ENCODE data around the gene AGAP3. TPM values are rescaled to one million over a fixed set of nuclear protein-coding genes. Genes with fewer than 3 reads are reported as not detected.

The AGAP3 gene
- total RNA-seq, 2 experiments from 2014 or later, result 30.0 to 36.2 TPM

- ATAC-seq (no peak), DNase-seq (no peak)
- H3K4me3 Mint-ChIP-seq, result no peak overlapping the region
- H3K36me3 Mint-ChIP-seq, result no peaks in the 10 kb centered on the region
- CTCF ChIA-PET, result interaction anchor here (1.3 to 2.6 kb wide), 4 partner anchors 8 to 52 kb away, joined by 3 to 8 read pairs (median 5); partner anchors contain the start of gene ABCF2
- H3K9me3 Mint-ChIP-seq (ENCODE audit: low read depth), result no peaks in the 10 kb centered on the region
- peaks cover 7% of the 10 kb centered on the region for H3K4me1 Mint-ChIP-seq
- no peak overlapping the region for H3K27ac Mint-ChIP-seq
- H3K27me3 Mint-ChIP-seq, result peaks cover 33% of the 10 kb centered on the region
These were observed 89.6 kb downstream of the AGAP3 start for GRCh38 chr7:151175793-151176311.

DNA sequence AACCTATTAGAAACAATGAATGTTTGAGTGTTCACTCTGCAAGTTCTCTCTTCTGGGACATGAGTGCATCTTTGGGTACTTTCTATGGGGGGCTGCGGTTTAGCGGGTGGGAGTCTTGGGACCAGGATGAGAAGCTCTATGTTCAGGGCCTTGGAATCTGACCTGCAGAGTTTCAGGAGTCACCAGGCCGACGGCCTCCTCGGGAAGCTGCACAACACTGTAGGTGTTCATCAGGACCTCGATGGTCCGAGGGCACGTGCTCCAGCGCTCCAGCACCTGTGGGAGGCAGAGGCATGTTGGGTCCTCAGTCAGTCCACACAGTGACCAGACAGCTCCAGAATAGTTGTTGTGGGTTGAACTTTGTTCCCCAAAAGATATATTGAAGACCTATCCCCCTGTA, 90.1 kb downstream of the AGAP3 start:
- H3K27ac Mint-ChIP-seq, result no peak overlapping the region
- H3K4me3 Mint-ChIP-seq, result no peak overlapping the region
- H3K9me3 Mint-ChIP-seq (ENCODE audit: low read depth), result no peaks in the 10 kb centered on the region
- CTCF ChIA-PET, result interaction anchor here (0.8 to 2.6 kb wide), 6 partner anchors 8 to 298 kb away, joined by 3 to 8 read pairs (median 4); no protein-coding TSS in a partner anchor
- H3K27me3 Mint-ChIP-seq, result peaks cover 28% of the 10 kb centered on the region
- DNase-seq (no peak), ATAC-seq (no peak)
- H3K36me3 Mint-ChIP-seq, result no peaks in the 10 kb centered on the region
- H3K4me1 Mint-ChIP-seq, result peaks cover 7% of the 10 kb centered on the region

- no peak for ATAC-seq
- H3K36me3 Mint-ChIP-seq, result no peaks in the 10 kb centered on the region
These were observed 91.0 kb downstream of the AGAP3 start for GRCh38 chr7:151177310-151177709.

GRCh38 chr7:151178236-151178635, 92.0 kb downstream of the AGAP3 start:
- CTCF ChIA-PET, result interaction anchor here (0.8 to 1.4 kb wide), 4 partner anchors 9 to 94 kb away, joined by 3 to 7 read pairs (median 4); no protein-coding TSS in a partner anchor
- H3K9me3 Mint-ChIP-seq (ENCODE audit: low read depth), result no peaks in the 10 kb centered on the region
- H3K4me3 Mint-ChIP-seq, result no peak overlapping the region
- H3K27ac Mint-ChIP-seq, result no peak overlapping the region
- peaks cover 2% of the 10 kb centered on the region for H3K4me1 Mint-ChIP-seq
- DNase-seq (no peak), ATAC-seq (no peak)
- no peaks in the 10 kb centered on the region for H3K36me3 Mint-ChIP-seq
- H3K27me3 Mint-ChIP-seq, result peaks cover 14% of the 10 kb centered on the region

More at GRCh38 chr7:151177310-151177709, 91.0 kb downstream of the AGAP3 start:
- H3K4me3 Mint-ChIP-seq, result no peak overlapping the region
- CTCF ChIA-PET, result interaction anchor here (0.8 to 1.5 kb wide), 6 partner anchors 9 to 299 kb away, joined by 3 to 6 read pairs (median 4); no protein-coding TSS in a partner anchor
- peaks cover 22% of the 10 kb centered on the region for H3K27me3 Mint-ChIP-seq
- no peak for DNase-seq
- no peak overlapping the region for H3K27ac Mint-ChIP-seq
- no peaks in the 10 kb centered on the region for H3K9me3 Mint-ChIP-seq (ENCODE audit: low read depth)
- H3K4me1 Mint-ChIP-seq, result peaks cover 7% of the 10 kb centered on the region

- CTCF ChIA-PET, result interaction anchor here (0.8 to 1.7 kb wide), 4 partner anchors 9 to 94 kb away, joined by 3 to 9 read pairs (median 6); no protein-coding TSS in a partner anchor
- ATAC-seq (no peak), DNase-seq (no peak)
- Mint-ChIP-seq H3K27ac (no peak overlapping the region), H3K4me3 (no peak overlapping the region), H3K9me3 (ENCODE audit: low read depth) (no peaks in the 10 kb centered on the region), H3K36me3 (no peaks in the 10 kb centered on the region), H3K27me3 (peaks cover 12% of the 10 kb centered on the region), H3K4me1 (peaks cover 2% of the 10 kb centered on the region)
These were observed 92.6 kb downstream of the AGAP3 start for GRCh38 chr7:151178831-151179230.

DNA sequence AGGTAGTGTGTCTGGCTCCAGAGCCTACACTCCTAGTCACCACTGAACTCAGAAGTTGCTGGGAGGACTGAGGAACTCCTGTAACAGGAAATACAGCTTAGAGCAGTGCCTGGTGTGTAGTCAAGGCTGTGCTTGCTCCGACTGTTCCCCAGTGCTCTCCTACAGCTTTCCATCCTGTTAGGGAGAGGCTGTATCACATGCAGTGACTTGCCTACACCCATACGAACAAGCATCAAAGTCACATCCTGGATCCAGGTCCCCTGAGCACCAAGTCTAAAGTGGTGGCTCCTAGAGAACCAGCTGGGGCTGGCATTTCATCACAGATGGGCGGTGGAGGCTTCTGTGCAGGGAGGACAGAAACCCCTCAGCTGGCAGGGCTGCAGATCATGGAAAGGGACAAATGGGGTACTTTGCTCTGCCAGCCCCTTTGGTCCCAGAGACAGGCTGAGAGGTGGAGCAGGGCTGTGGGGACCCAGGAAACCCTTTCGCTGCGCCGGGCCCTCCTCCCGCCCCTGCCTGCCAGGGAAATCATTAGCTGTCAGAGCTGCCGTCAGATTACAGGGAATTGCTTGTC, 93.1 kb downstream of the AGAP3 start:
- H3K27me3 Mint-ChIP-seq, result peaks cover 12% of the 10 kb centered on the region
- CTCF ChIA-PET, result interaction anchor here (0.8 to 1.7 kb wide), 5 partner anchors 10 to 95 kb away, joined by 3 to 9 read pairs (median 5); no protein-coding TSS in a partner anchor

GRCh38 chr7:151179946-151180345, 93.7 kb downstream of the AGAP3 start:
- Mint-ChIP-seq H3K4me3 (no peak overlapping the region), H3K27ac (no peak overlapping the region)

More for the DNA sequence above, 93.1 kb downstream of the AGAP3 start:
- H3K4me3 Mint-ChIP-seq, result no peak overlapping the region
- no peaks in the 10 kb centered on the region for H3K9me3 Mint-ChIP-seq (ENCODE audit: low read depth)
- H3K27ac Mint-ChIP-seq, result no peak overlapping the region
- peaks cover 2% of the 10 kb centered on the region for H3K4me1 Mint-ChIP-seq
- no peak for ATAC-seq
- H3K36me3 Mint-ChIP-seq, result no peaks in the 10 kb centered on the region
- no peak for DNase-seq

GRCh38 chr7:151181011-151181431, 94.7 kb downstream of the AGAP3 start:
- Mint-ChIP-seq H3K27ac (no peak overlapping the region), H3K36me3 (no peaks in the 10 kb centered on the region), H3K4me1 (no peaks in the 10 kb centered on the region), H3K9me3 (ENCODE audit: low read depth) (no peaks in the 10 kb centered on the region), H3K27me3 (peaks cover 9% of the 10 kb centered on the region), H3K4me3 (no peak overlapping the region)
- ATAC-seq, result no peak
- CTCF ChIA-PET, result interaction anchor here (1.0 to 1.4 kb wide), 2 partner anchors 18 to 63 kb away, joined by 3 to 4 read pairs; no protein-coding TSS in a partner anchor
- no peak for DNase-seq

More at GRCh38 chr7:151179946-151180345, 93.7 kb downstream of the AGAP3 start:
- ATAC-seq (no peak), DNase-seq (no peak)
- no peaks in the 10 kb centered on the region for H3K4me1 Mint-ChIP-seq
- CTCF ChIA-PET, result interaction anchor here (0.6 to 1.7 kb wide), 4 partner anchors 17 to 84 kb away, joined by 3 to 9 read pairs (median 4); no protein-coding TSS in a partner anchor
- no peaks in the 10 kb centered on the region for H3K9me3 Mint-ChIP-seq (ENCODE audit: low read depth)
- H3K27me3 Mint-ChIP-seq, result peaks cover 12% of the 10 kb centered on the region
- H3K36me3 Mint-ChIP-seq, result no peaks in the 10 kb centered on the region

- Mint-ChIP-seq H3K4me3 (no peak overlapping the region), H3K9me3 (ENCODE audit: low read depth) (no peaks in the 10 kb centered on the region), H3K36me3 (no peaks in the 10 kb centered on the region), H3K27ac (no peak overlapping the region), H3K27me3 (peaks cover 13% of the 10 kb centered on the region), H3K4me1 (no peaks in the 10 kb centered on the region)
- no peak for DNase-seq
- CTCF ChIA-PET, result no interaction called here
- ATAC-seq, result no peak
These were observed 99.7 kb downstream of the AGAP3 start for GRCh38 chr7:151185762-151186639.

GRCh38 chr7:151186640-151187408, 100.5 kb downstream of the AGAP3 start, which contains the start of gene ASB10:
ASB10 (minus strand) TSS chr7:151187250; CDS start chr7:151187130, 120 bp downstream.
- no peak for DNase-seq
- H3K9me3 Mint-ChIP-seq (ENCODE audit: low read depth), result no peaks in the 10 kb centered on the region
- H3K27ac Mint-ChIP-seq, result no peak within 1 kb of the TSS
- H3K4me1 Mint-ChIP-seq, result no peaks in the 10 kb centered on the region
- CTCF ChIA-PET, result interaction anchor here (0.9 to 1.6 kb wide), 2 partner anchors 57 to 77 kb away, joined by 3 to 5 read pairs; no protein-coding TSS in a partner anchor
- no peak for ATAC-seq
- peaks cover 12% of the 10 kb centered on the region for H3K27me3 Mint-ChIP-seq
- no peaks in the 10 kb centered on the region for H3K36me3 Mint-ChIP-seq
- H3K4me3 Mint-ChIP-seq, result no peak within 1 kb of the TSS

DNA sequence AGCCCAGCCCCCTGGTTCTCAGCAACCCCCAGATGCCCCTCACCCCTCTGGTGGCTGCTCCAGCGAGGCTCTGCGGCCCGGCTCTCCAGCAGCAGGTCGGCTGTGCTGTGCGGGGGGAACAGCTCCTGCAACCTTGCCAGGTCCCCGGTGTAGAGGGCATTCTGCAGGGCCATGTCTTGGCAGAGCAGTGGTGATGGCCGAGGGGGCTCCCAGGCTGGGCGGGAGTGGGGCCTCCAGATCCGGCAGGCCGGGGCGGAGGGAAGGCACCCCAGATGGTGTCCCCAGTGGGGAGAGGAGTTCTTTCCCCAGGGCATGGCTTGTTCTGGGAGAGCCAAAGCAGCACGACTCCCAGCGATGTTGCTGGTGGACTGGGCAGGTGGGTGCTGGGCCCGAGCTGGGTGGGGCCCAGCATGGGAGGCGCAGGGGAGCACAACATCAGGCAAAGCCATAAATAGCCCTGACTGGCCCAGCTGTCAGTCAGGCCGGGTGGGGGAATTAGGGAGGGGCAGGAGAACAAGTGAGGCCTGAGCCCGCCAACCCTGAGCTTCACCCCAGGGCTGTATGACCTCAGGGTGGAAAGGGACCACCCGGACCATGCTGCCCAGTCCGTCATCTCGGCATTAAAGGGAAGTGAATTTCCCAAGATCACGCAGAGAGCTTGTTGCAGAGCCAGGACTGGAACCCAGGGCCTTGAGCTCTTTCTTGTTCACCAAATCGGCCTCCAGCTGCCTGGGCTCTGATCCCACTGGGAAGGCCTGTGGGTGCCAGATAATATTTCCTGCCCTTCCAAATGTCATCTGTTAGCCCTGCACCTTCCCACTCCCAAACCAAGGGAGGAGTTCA, 101.4 kb downstream of the AGAP3 start:
- Mint-ChIP-seq H3K9me3 (ENCODE audit: low read depth) (no peaks in the 10 kb centered on the region), H3K4me3 (no peak overlapping the region), H3K27ac (no peak overlapping the region), H3K4me1 (no peaks in the 10 kb centered on the region), H3K27me3 (peaks cover 10% of the 10 kb centered on the region), H3K36me3 (no peaks in the 10 kb centered on the region)
- CTCF ChIA-PET, result interaction anchor here (0.9 to 1.6 kb wide), 2 partner anchors 56 to 77 kb away, joined by 3 to 5 read pairs; no protein-coding TSS in a partner anchor
- DNase-seq (no peak), ATAC-seq (no peak)

DNA sequence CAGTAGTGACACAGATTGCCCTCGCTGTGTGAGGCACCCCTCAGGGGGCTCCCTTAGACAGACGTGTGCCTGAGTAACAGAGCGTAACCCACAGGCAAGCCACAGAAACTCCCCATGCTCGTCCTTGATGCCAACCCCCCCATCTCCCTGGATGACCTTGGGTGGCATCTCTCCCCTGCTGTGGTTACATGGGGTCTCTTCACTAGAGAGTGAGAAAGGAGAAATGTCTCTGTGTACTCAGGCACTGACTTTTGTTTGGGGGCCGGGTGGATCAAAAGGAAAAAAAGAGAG, 101.9 kb downstream of the AGAP3 start:
- Mint-ChIP-seq H3K36me3 (no peaks in the 10 kb centered on the region), H3K4me1 (no peaks in the 10 kb centered on the region), H3K27ac (no peak overlapping the region), H3K27me3 (peaks cover 10% of the 10 kb centered on the region), H3K9me3 (ENCODE audit: low read depth) (no peaks in the 10 kb centered on the region), H3K4me3 (no peak overlapping the region)
- no peak for ATAC-seq
- CTCF ChIA-PET, result interaction anchor here (0.9 to 1.6 kb wide), 2 partner anchors 56 to 78 kb away, joined by 3 to 5 read pairs; no protein-coding TSS in a partner anchor
- no peak for DNase-seq

Measured in activated CD8-positive, alpha-beta memory T cell treated with anti-CD3 and anti-CD28 coated beads, Interleukin-2, amount 10 ng/mL, durations not matched to agents 7 days and 5 days (primary cell).